Measurements from ENCODE around the gene POMGNT2. TPM values are rescaled to one million over a fixed set of nuclear protein-coding genes. Genes with fewer than 3 reads are reported as not detected.
A peak's percentile ranks its signal among the peaks of the same experiment; 100 is the strongest.

Gene POMGNT2
- total and polyA plus RNA-seq, 2 donors (not counting 1 experiment from before 2014, with no cell fraction given): 7.9 to 12.7 TPM

DNA sequence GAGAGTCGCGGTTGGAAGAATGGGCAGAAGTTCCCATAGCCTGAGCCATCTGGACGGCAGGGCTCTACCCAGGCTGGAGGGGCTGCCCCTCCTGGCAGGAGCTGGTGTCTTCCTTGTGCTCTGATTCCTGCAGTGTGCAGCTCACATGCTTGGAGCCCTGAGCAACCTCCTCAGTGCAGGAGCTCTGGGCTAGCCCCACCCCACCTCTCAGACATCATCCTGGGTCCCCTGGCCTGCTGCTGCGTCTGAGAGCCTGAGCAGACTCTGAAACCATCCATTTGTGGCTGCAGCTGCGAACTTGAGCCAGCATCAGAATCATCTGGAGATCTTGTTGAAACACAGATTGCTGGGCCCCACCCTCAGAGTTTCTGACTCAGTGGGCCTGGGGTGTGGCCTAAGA lies 42.8 kb downstream of the POMGNT2 start:
- no peak for TF ChIP-seq CTCF (conservative IDR thresholded peaks at IDR 0.05 in 1 of 2, IDR thresholded peaks at IDR 0.05 in 1 of 2; ENCODE audit: low read depth in 1 of 2, low read length in 2 of 2)
- TF ChIP-seq EZH2 (IDR thresholded peaks at IDR 0.05; ENCODE audit: low read length, missing control alignments): no peak
- no peak for DNase-seq (ENCODE audit: low read depth in 2 of 2)
- Histone ChIP-seq H3K27ac (ENCODE audit: insufficient read depth, low read length) (no peak overlapping the region), H3K36me3 (ENCODE audit: control insufficient read depth, insufficient read depth, low read length) (no peaks in the 10 kb centered on the region), H2AFZ (ENCODE audit: low read length) (no peak overlapping the region), H3K9me3 (ENCODE audit: control insufficient read depth, insufficient read depth, low read depth, low read length) (no peaks in the 10 kb centered on the region), H3K27me3 (ENCODE audit: control insufficient read depth, insufficient read depth, low read length) (no peaks in the 10 kb centered on the region), H3K4me1 (ENCODE audit: control insufficient read depth, extremely low read depth, insufficient read depth, low read length) (no peaks in the 10 kb centered on the region), H3K79me2 (ENCODE audit: control insufficient read depth, insufficient read depth, low read length) (no peaks in the 10 kb centered on the region), H3K4me3 (replicated peaks in 1 of 4; ENCODE audit: control extremely low read depth in 1 of 4, insufficient read depth in 1 of 4, low read depth in 3 of 4, low read length in 4 of 4) (no peak overlapping the region), H3K9ac (ENCODE audit: insufficient read depth, low read length) (no peak overlapping the region), H3K4me2 (ENCODE audit: extremely low read depth, insufficient read depth, low read length) (no peak overlapping the region), H4K20me1 (ENCODE audit: control insufficient read depth, extremely low read depth, insufficient read depth, low read length) (no peaks in the 10 kb centered on the region)

GRCh38 chr3:43062564-43063040 lies 43.3 kb downstream of the POMGNT2 start:
- no peak overlapping the region for H3K9ac ChIP-seq (ENCODE audit: insufficient read depth, low read length)
- H3K27me3 ChIP-seq (ENCODE audit: control insufficient read depth, insufficient read depth, low read length): no peaks in the 10 kb centered on the region
- H3K9me3 ChIP-seq (ENCODE audit: control insufficient read depth, insufficient read depth, low read depth, low read length): no peaks in the 10 kb centered on the region
- H3K4me2 ChIP-seq (ENCODE audit: extremely low read depth, insufficient read depth, low read length): no peak overlapping the region
- H3K36me3 ChIP-seq (ENCODE audit: control insufficient read depth, insufficient read depth, low read length): no peaks in the 10 kb centered on the region
- H4K20me1 ChIP-seq (ENCODE audit: control insufficient read depth, extremely low read depth, insufficient read depth, low read length): no peaks in the 10 kb centered on the region
- H3K4me3 ChIP-seq (replicated peaks in 1 of 4; ENCODE audit: control extremely low read depth in 1 of 4, insufficient read depth in 1 of 4, low read depth in 3 of 4, low read length in 4 of 4): no peak overlapping the region
- TF ChIP-seq CTCF (conservative IDR thresholded peaks at IDR 0.05 in 1 of 2, IDR thresholded peaks at IDR 0.05 in 1 of 2; ENCODE audit: low read depth in 1 of 2, low read length in 2 of 2): no peak
- no peak for TF ChIP-seq EZH2 (IDR thresholded peaks at IDR 0.05; ENCODE audit: low read length, missing control alignments)
- H3K79me2 ChIP-seq (ENCODE audit: control insufficient read depth, insufficient read depth, low read length): no peaks in the 10 kb centered on the region
- no peak overlapping the region for H3K27ac ChIP-seq (ENCODE audit: insufficient read depth, low read length)
- H3K4me1 ChIP-seq (ENCODE audit: control insufficient read depth, extremely low read depth, insufficient read depth, low read length): no peaks in the 10 kb centered on the region
- DNase-seq (ENCODE audit: low read depth in 2 of 2): peak; percentile 34 to 39
- no peak overlapping the region for H2AFZ ChIP-seq (ENCODE audit: low read length)

- no peaks in the 10 kb centered on the region for H3K9me3 ChIP-seq (ENCODE audit: control insufficient read depth, insufficient read depth, low read depth, low read length)
- H2AFZ ChIP-seq (ENCODE audit: low read length): no peak overlapping the region
- no peaks in the 10 kb centered on the region for H3K36me3 ChIP-seq (ENCODE audit: control insufficient read depth, insufficient read depth, low read length)
- H3K27ac ChIP-seq (ENCODE audit: insufficient read depth, low read length): no peak overlapping the region
- H3K4me2 ChIP-seq (ENCODE audit: extremely low read depth, insufficient read depth, low read length): no peak overlapping the region
- H3K27me3 ChIP-seq (ENCODE audit: control insufficient read depth, insufficient read depth, low read length): no peaks in the 10 kb centered on the region
- H4K20me1 ChIP-seq (ENCODE audit: control insufficient read depth, extremely low read depth, insufficient read depth, low read length): no peaks in the 10 kb centered on the region
- H3K4me1 ChIP-seq (ENCODE audit: control insufficient read depth, extremely low read depth, insufficient read depth, low read length): no peaks in the 10 kb centered on the region
- DNase-seq (ENCODE audit: low read depth in 2 of 2): no peak
- H3K79me2 ChIP-seq (ENCODE audit: control insufficient read depth, insufficient read depth, low read length): no peaks in the 10 kb centered on the region
- TF ChIP-seq CTCF (conservative IDR thresholded peaks at IDR 0.05 in 1 of 2, IDR thresholded peaks at IDR 0.05 in 1 of 2; ENCODE audit: low read depth in 1 of 2, low read length in 2 of 2) (no peak), EZH2 (IDR thresholded peaks at IDR 0.05; ENCODE audit: low read length, missing control alignments) (no peak)
- no peak overlapping the region for H3K9ac ChIP-seq (ENCODE audit: insufficient read depth, low read length)
- no peak overlapping the region for H3K4me3 ChIP-seq (replicated peaks in 1 of 4; ENCODE audit: control extremely low read depth in 1 of 4, insufficient read depth in 1 of 4, low read depth in 3 of 4, low read length in 4 of 4)
Observed at GRCh38 chr3:43062040-43062563, 43.8 kb downstream of the POMGNT2 start.

Measured in fibroblast of lung (primary cell).